HEK293 (cell line): ENCODE data around the gene OTUD3.
"Not testable (repeated sequence)": the region's sequence is repeated elsewhere in the genome, so short reads cannot be mapped to it uniquely, and the experiment has no call there.

Source experiments
- CTCF ChIP-seq: fragments of 450-650 bp; formaldehyde crosslinking; IDR thresholded peaks from 2 replicates; pipeline ENCODE4 v1.5.1; 2016; ENCODE audit warnings: missing biosample characterization, missing genetic modification characterization
- MEIS1 ChIP-seq: sonication (generic); formaldehyde crosslinking; IDR thresholded peaks from 2 replicates; pipeline ENCODE4 v1.8.1; 2022; ENCODE audit warnings: missing genetic modification reagents, mild to moderate bottlenecking, borderline replicate concordance
- REST ChIP-seq: fragments of 450-650 bp; formaldehyde crosslinking; IDR thresholded peaks from 2 replicates; pipeline ENCODE4 v1.5.1; 2016; ENCODE audit warnings: missing biosample characterization, missing genetic modification characterization
- SCRT1 ChIP-seq: fragments of 450-650 bp; formaldehyde crosslinking; IDR thresholded peaks from 2 replicates; pipeline ENCODE4 v1.5.1; 2016; ENCODE audit warnings: missing biosample characterization, missing genetic modification characterization, borderline replicate concordance
- YY1 ChIP-seq: fragments of 450-650 bp; formaldehyde crosslinking; IDR thresholded peaks from 2 replicates; pipeline ENCODE4 v1.5.1; 2018; ENCODE audit warnings: missing biosample characterization, missing genetic modification characterization
- ZNF140 ChIP-seq: fragments of 450-650 bp; formaldehyde crosslinking; IDR thresholded peaks from 2 replicates; pipeline ENCODE4 v1.5.1; 2016; ENCODE audit warnings: missing biosample characterization, missing genetic modification characterization
- ZNF239 ChIP-seq: fragments of 450-650 bp; formaldehyde crosslinking; IDR thresholded peaks from 2 replicates; pipeline ENCODE4 v1.5.1; 2016; ENCODE audit warnings: missing biosample characterization, missing genetic modification characterization
- ZNF660 ChIP-seq: fragments of 450-650 bp; IDR thresholded peaks from 2 replicates; pipeline ENCODE4 v1.5.1; 2018; ENCODE audit warnings: missing biosample characterization, mild to moderate bottlenecking, missing genetic modification characterization
- ZNF692 ChIP-seq: fragments of 450-650 bp; formaldehyde crosslinking; IDR thresholded peaks from 2 replicates; pipeline ENCODE4 v1.5.1; 2016; ENCODE audit warnings: missing biosample characterization, missing genetic modification characterization
- ZNF707 ChIP-seq: fragments of 450-650 bp; formaldehyde crosslinking; IDR thresholded peaks from 2 replicates; pipeline ENCODE4 v1.5.1; 2016; ENCODE audit warnings: missing biosample characterization, missing genetic modification characterization

GRCh38 chr1:19869453-19869852 lies 12.7 kb upstream of the OTUD3 start:
- not testable (repeated sequence) for TF ChIP-seq CTCF (tag by site-specific recombination); REST; ZNF239 (tag by site-specific recombination); ZNF707 (tag by site-specific recombination); YY1 (tag by site-specific recombination); ZNF140 (tag by site-specific recombination); MEIS1 (CRISPR knock-in tag); ZNF660 (tag by site-specific recombination); SCRT1 (tag by site-specific recombination); ZNF692 (tag by site-specific recombination)
